Diencephalon (tissue), 1 donor: ENCODE measurements around the gene PIK3C2B. TPM values are rescaled to one million over a fixed set of nuclear protein-coding genes. Genes with fewer than 3 reads are reported as not detected.

Experiments
- total RNA-seq: library from RNA; depleted of rRNA; stranded (reverse); fragments of >200 nt; gene quantifications from one replicate; pipeline ENCODE4 v1.2.3, GENCODE V29; 2014

PIK3C2B gene, protein sequence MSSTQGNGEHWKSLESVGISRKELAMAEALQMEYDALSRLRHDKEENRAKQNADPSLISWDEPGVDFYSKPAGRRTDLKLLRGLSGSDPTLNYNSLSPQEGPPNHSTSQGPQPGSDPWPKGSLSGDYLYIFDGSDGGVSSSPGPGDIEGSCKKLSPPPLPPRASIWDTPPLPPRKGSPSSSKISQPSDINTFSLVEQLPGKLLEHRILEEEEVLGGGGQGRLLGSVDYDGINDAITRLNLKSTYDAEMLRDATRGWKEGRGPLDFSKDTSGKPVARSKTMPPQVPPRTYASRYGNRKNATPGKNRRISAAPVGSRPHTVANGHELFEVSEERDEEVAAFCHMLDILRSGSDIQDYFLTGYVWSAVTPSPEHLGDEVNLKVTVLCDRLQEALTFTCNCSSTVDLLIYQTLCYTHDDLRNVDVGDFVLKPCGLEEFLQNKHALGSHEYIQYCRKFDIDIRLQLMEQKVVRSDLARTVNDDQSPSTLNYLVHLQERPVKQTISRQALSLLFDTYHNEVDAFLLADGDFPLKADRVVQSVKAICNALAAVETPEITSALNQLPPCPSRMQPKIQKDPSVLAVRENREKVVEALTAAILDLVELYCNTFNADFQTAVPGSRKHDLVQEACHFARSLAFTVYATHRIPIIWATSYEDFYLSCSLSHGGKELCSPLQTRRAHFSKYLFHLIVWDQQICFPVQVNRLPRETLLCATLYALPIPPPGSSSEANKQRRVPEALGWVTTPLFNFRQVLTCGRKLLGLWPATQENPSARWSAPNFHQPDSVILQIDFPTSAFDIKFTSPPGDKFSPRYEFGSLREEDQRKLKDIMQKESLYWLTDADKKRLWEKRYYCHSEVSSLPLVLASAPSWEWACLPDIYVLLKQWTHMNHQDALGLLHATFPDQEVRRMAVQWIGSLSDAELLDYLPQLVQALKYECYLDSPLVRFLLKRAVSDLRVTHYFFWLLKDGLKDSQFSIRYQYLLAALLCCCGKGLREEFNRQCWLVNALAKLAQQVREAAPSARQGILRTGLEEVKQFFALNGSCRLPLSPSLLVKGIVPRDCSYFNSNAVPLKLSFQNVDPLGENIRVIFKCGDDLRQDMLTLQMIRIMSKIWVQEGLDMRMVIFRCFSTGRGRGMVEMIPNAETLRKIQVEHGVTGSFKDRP (N-terminal part only)
- total RNA-seq, result 24.9 TPM

DNA sequence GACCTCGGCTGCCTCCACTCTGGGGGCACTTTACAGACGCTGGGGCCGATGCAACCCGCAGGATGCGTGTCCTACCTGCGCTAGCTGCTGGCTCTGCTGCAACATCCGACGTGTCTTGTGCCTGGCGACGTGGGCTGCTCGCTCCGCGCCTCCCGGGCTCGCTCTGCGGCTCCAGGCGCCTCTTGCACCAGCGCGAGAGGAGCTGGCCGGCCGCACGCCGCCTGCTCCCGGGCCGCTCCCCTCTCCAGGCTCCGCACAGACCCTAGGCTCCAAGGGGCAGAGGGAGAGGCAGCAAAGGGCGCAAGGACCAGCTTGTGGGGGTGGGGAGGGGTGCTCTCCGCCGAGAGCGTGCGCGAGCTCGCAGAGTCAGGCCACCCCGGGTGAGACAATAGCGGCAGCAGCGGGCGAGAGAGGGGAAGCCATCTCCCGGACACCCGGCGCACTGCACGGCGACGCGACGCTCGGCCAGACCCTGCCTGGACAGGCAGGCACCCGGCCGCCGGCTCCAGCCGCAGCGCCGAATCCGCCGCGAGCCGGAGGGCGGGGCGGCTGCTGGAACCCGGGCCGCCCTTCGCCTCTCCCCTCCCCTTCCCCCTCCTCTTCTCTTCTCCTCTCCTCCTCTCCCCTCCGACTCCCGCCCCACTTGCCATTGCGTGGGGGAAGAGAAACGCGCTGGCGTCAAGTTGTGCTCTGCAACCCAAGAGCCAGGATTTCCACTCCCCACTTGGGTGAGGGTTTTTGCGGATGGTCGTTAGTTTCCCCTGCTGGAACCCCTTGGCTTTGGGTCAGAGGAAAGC lies at the start of gene PIK3C2B:
Gene PIK3C2B (minus strand): TSS at position 525 of the 797 bp plus-strand sequence. CDS start 25,003 bp downstream, outside the sequence.

DNA sequence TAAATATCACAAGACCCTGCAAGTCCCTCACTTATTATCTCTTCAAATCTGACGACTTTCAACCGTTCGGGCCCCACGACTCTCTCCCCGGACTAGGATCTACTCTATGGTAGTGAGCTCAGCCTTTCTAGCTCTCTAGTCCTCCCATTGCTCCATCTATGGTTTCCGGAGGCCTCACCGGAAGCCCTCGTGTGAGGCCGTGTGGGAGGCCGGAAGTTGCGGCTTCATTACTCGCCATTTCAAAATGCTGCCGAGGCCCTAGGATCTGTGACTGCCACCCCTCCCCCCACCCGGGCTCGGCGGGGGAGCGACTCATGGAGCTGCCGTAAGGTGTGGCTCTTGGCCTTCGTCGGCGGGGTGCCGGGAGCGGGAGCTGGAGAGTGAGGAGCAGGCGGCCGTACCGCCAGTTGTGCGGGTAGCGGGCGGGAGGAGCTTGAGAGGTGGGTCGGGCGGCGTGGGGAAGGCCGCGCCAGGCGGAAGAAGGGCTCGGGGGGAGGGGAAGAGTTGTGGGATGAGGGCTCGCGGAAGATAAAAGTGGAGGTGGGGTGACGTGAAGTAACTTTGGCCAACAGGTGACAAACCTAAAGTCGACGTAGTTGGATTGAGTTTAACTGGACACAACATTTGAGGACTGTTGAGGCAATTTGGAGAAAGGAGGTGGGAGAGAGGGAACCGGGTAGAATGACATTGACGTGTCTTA lies 21.7 kb upstream of the PIK3C2B start, which contains the start of gene MDM4:
Gene MDM4 (plus strand): TSS at position 227 of the 700 bp plus-strand sequence. CDS start 9,113 bp downstream, outside the sequence.

Other genes with a start within 250 kb of the PIK3C2B start
- 23.1 TPM for gene PLEKHA6, start 134.9 kb downstream of the PIK3C2B start, total RNA-seq
- gene PPP1R15B, start 83.0 kb downstream of the PIK3C2B start, total RNA-seq, result 44.5 TPM
- 68.7 TPM for gene MDM4, start 21.6 kb upstream of the PIK3C2B start, total RNA-seq
- 20.5 TPM for gene LRRN2, start 190.9 kb upstream of the PIK3C2B start, total RNA-seq